ENCODE results near the gene APEH.
"Not testable (repeated sequence)": the region's sequence is repeated elsewhere in the genome, so short reads cannot be mapped to it uniquely, and the experiment has no call there.

The APEH gene

DNA sequence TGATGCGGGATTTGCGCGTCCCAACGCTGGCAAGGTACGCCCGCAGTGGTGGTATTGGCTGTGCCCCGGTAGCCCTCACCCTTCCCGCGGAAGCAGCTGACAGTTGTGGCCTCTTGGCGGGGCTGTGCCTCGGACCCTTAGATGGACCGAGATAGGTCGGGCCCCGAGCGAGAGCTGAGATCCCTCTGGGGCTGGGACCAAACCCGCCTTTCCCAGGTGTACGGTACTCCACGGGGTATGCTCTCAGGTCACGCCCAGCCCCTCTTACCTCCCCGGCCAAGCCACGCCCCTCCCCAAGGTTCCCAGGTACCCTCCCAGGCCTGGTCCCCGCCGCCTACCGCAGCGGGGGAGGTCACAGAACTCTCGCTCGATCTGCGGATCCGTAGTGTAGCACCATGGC lies 12.2 kb downstream of the APEH start:
- H3K27me3 ChIP-seq (ENCODE audit: insufficient read depth, low read length); H3K27ac ChIP-seq (ENCODE audit: low read length); H3K4me1 ChIP-seq (ENCODE audit: insufficient read depth, low read length); H3K9me3 ChIP-seq (ENCODE audit: insufficient read depth, low read depth, low read length): not testable (repeated sequence)
- Histone ChIP-seq H3K9ac (ENCODE audit: low read depth, low read length) (peak overlapping the region; percentile 79; the same call in 1 of the 2 replicates), H3K36me3 (ENCODE audit: insufficient read depth, low read depth, low read length) (peaks cover 32% of the 10 kb centered on the region), H3K4me3 (ENCODE audit: low read length) (peak overlapping the region; percentile 74)

DNA sequence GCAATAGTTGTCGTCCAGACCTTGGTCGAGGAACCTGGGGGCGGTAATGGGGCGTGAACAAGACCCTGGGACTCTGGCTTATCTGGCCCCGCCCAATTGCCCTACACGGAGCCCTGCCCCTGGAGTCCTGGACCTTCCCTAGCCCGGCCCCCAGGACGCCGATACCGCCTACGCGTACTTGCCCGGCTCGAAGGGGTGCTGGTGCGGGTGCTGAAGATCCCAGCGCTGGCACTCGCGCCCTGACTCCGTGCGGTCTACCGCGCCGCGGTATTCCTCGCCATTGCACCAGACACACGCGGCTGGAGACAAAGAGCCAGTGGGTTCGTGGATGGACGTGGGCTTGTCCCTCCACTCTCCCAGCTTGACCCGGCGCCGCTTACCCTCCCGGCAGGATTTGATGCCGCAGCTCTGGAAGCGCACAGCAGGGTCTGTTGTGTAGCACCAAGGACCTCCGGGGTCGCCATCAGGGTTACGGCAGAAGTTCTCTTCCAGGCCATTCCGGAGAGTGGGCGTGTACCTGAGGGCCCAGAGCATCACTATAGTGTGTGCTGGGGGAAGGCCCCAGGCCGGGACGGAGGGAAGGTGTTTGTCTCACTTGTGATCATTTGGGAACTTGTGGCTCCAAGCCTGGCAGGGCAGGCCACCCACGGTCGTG lies 12.7 kb downstream of the APEH start:
- not testable (repeated sequence) for H3K27ac ChIP-seq (ENCODE audit: low read length)
- Histone ChIP-seq H3K4me3 (ENCODE audit: low read length) (peak overlapping the region; percentile 74), H3K9ac (ENCODE audit: low read depth, low read length) (peak overlapping the region; percentile 79; the same call in 1 of the 2 replicates)

DNA sequence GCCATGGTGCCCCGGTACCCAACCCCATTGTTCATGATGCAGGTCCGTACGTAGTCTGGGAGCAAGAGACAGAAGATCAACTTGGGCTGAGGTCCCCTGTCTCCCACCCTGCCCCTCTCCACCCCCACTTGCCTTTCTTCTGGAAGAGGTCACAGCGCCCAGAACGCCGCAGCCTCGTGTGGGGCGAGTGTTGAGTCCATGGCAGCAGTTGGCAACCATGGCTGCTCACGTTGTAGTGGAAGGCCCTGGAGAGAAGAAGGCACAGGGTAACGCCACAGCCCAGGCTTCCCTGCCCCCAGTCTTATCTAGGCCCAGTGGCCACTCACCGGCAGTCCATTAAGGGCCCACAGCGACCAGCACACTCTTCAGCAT lies 13.3 kb downstream of the APEH start:
- not testable (repeated sequence) for H3K9me3 ChIP-seq (ENCODE audit: insufficient read depth, low read depth, low read length); H3K27ac ChIP-seq (ENCODE audit: low read length); H3K27me3 ChIP-seq (ENCODE audit: insufficient read depth, low read length); H3K4me1 ChIP-seq (ENCODE audit: insufficient read depth, low read length)
- H3K4me3 ChIP-seq (ENCODE audit: low read length): peak overlapping the region; percentile 74
- H3K9ac ChIP-seq (ENCODE audit: low read depth, low read length): peak overlapping the region; percentile 79; the same call in 1 of the 2 replicates
- H3K36me3 ChIP-seq (ENCODE audit: insufficient read depth, low read depth, low read length): peaks cover 21% of the 10 kb centered on the region

More for the DNA sequence above, 12.7 kb downstream of the APEH start:
- not testable (repeated sequence) for H3K4me1 ChIP-seq (ENCODE audit: insufficient read depth, low read length); H3K27me3 ChIP-seq (ENCODE audit: insufficient read depth, low read length); H3K9me3 ChIP-seq (ENCODE audit: insufficient read depth, low read depth, low read length)
- H3K36me3 ChIP-seq (ENCODE audit: insufficient read depth, low read depth, low read length): peaks cover 26% of the 10 kb centered on the region

DNA sequence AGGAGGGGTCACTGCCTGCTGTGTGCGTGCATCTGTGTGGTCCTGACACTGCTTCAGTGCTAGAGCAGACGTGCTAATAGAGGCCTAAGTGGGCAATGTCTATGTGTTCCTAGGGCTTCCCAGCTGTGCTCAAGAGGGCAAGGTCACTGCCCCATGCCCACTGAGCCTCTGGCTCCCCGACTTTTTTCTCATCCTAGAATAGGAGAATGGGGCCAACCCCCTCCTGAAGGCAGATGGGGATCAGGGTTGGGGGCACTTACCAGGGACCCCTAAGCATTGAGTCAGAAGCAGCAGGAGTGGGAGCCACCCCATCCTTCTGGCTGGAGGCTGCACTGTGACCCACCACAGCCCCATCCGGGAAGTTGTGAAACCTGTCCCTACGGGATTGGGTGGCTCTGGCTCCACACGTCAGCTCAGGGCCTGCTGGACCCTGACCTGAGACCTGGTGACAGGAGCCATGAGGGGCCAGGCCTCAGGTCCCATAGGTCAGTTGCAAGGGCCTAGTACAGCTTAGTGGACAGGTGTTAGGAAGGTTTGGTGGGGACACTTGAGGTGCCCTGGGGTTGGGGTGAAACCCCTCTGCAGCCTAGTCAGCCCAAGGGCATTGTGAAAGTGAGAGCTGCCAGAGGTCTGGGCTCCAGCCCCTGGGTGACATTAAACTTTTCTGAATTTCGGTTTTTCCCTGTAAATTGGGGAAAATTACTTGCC lies 14.3 kb downstream of the APEH start:
- Histone ChIP-seq H3K36me3 (ENCODE audit: insufficient read depth, low read depth, low read length) (peaks cover 10% of the 10 kb centered on the region), H3K4me3 (ENCODE audit: low read length) (peak overlapping the region; percentile 89), H3K9ac (ENCODE audit: low read depth, low read length) (peak overlapping the region; percentile 88; the same call in 1 of the 2 replicates)
- H3K27ac ChIP-seq (ENCODE audit: low read length); H3K9me3 ChIP-seq (ENCODE audit: insufficient read depth, low read depth, low read length); H3K4me1 ChIP-seq (ENCODE audit: insufficient read depth, low read length); H3K27me3 ChIP-seq (ENCODE audit: insufficient read depth, low read length): not testable (repeated sequence)

DNA sequence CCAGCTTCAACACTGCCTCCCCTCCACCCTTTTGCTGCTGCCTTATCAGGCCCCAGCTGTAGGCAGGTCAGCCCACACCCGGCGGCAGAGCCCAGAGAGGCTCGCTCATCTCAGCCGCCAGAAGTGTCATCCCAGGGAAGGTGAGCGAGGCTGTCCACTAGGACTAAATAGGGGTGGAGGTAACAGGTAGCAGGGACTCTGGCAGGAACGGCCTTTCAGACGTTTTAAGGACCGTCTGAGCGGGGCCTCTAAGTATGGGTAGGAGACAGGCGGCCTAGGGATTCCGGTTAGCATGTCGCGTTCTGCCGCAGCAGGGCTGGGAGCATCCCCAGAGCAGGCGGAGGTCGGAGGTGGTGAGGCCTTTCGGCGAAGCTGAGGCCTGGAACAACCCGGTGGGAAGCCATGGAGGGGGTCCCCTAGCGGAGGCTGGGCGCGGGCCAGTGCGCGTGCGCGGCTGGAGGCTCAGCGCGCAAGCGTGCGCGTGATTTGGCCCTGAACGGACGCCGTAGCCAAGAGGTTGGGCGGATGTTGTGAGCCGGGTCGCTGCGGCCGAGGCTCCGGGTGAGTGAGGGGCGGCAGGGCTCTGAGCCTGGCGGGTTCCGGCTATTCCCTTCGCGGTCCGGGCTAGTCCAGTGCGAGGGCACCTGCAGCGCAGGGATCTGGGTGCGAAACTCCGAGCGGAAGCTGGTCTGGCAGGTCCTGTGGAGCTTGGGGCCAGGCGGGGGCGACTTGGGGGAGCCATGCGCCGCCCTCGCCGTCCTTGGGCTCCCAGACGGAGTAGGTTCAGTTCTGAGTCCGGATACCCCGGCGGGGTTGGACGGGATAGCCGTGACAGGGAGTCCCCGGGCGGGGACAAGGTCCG lies 15.1 kb downstream of the APEH start, which contains the start of the genes MST1 and RNF123:
TSS of gene MST1 (minus strand) at position 429 of the 862 bp plus-strand sequence. CDS start 783 bp downstream, outside the sequence.
TSS of gene RNF123 (plus strand) at position 512 of the 862 bp plus-strand sequence. CDS start 1,609 bp downstream, outside the sequence.
- Histone ChIP-seq H3K27me3 (ENCODE audit: insufficient read depth, low read length) (no peaks in the 10 kb centered on the region), H3K9me3 (ENCODE audit: insufficient read depth, low read depth, low read length) (no peaks in the 10 kb centered on the region), H3K27ac (ENCODE audit: low read length) (no peak within 1 kb of the TSS), H3K9ac (ENCODE audit: low read depth, low read length) (peak within 1 kb of the TSS; percentile 88), H3K4me3 (ENCODE audit: low read length) (peak within 1 kb of the TSS; percentile 89), H3K4me1 (ENCODE audit: insufficient read depth, low read length) (no peaks in the 10 kb centered on the region), H3K36me3 (ENCODE audit: insufficient read depth, low read depth, low read length) (0 out of 2 replicates have a peak, but pooled peaks cover 5% of the 10 kb centered on the region)

DNA sequence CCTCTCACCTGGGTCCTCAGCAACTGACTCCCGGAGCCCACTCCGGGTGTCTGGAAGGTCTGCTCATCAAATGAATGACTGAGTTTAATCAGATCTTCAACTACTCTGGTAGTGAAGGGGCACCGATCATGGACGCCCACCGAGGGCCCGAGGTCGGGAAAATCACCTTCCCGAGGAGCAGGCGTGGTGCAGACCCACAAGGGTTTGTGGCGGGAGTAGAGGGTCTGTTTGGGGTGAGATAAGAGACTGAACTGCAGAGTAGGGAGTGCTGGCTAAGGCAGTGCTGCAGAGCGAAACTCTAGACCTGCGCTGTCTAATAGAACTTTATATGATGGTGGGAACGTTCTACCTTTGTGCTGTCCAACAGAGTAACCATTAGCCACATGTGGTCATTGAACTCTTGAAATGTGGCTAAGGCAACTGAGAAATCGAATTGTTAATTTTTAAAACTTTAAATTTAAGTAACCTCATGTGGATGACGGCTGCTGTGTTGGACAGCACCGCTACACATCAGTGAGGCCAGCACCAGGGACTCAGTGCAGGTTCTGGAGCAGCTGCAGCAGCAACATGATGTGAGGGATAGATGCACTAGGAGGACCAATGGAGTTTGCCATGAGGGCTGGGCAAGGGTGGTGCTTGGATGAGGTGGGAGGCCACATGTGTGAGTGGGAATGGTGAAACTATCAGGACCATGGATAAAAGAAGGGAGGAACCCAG lies 15.9 kb downstream of the APEH start:
- Histone ChIP-seq H3K9ac (ENCODE audit: low read depth, low read length) (peak overlapping the region; percentile 88; the same call in 1 of the 2 replicates), H3K4me3 (ENCODE audit: low read length) (peak overlapping the region; percentile 89)
- H3K27me3 ChIP-seq (ENCODE audit: insufficient read depth, low read length); H3K36me3 ChIP-seq (ENCODE audit: insufficient read depth, low read depth, low read length); H3K4me1 ChIP-seq (ENCODE audit: insufficient read depth, low read length); H3K9me3 ChIP-seq (ENCODE audit: insufficient read depth, low read depth, low read length); H3K27ac ChIP-seq (ENCODE audit: low read length): not testable (repeated sequence)

DNA sequence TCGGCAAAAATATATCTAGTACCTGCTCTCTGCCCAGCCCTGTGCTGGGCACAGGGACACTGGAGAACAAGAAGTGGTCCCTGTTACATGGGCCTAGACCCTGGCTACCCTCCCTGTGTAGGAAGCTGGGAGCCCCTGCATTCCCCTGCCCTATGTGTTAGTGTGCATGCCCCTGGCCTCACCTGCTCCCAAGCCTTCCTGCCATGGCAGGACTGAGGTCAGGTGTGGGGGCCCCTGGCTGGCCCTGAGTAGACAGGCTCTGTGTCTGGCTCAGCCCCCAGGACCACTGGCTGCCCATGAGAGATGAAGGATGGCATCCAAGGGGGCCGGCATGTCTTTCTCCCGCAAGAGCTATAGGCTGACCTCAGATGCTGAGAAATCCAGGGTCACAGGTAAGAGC lies 16.7 kb downstream of the APEH start:
- H3K4me1 ChIP-seq (ENCODE audit: insufficient read depth, low read length); H3K9me3 ChIP-seq (ENCODE audit: insufficient read depth, low read depth, low read length); H3K27ac ChIP-seq (ENCODE audit: low read length); H3K27me3 ChIP-seq (ENCODE audit: insufficient read depth, low read length); H3K9ac ChIP-seq (ENCODE audit: low read depth, low read length); H3K36me3 ChIP-seq (ENCODE audit: insufficient read depth, low read depth, low read length); H3K4me3 ChIP-seq (ENCODE audit: low read length): not testable (repeated sequence)

DNA sequence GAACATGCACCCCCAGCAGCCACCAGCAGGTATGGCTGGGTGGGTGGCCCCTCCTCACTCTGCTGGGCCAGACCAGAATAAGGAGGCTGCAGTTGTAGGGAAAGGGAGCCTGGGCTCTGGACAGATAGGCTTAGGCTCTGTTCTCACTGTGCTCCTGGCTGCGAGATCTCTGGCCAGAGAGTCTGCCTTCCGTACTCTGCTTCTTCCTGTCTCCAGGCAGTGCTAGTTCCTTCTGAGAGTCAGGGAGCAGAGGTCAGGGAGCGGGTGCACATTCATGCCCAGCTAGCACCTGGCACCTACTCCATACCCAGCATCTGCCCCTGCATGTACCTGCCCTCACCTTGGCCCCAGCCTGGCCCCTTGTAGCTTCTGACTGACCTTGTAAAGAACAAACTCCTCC lies 17.3 kb downstream of the APEH start:
- not testable (repeated sequence) for H3K9ac ChIP-seq (ENCODE audit: low read depth, low read length); H3K27me3 ChIP-seq (ENCODE audit: insufficient read depth, low read length); H3K4me3 ChIP-seq (ENCODE audit: low read length); H3K9me3 ChIP-seq (ENCODE audit: insufficient read depth, low read depth, low read length); H3K36me3 ChIP-seq (ENCODE audit: insufficient read depth, low read depth, low read length); H3K4me1 ChIP-seq (ENCODE audit: insufficient read depth, low read length); H3K27ac ChIP-seq (ENCODE audit: low read length)

DNA sequence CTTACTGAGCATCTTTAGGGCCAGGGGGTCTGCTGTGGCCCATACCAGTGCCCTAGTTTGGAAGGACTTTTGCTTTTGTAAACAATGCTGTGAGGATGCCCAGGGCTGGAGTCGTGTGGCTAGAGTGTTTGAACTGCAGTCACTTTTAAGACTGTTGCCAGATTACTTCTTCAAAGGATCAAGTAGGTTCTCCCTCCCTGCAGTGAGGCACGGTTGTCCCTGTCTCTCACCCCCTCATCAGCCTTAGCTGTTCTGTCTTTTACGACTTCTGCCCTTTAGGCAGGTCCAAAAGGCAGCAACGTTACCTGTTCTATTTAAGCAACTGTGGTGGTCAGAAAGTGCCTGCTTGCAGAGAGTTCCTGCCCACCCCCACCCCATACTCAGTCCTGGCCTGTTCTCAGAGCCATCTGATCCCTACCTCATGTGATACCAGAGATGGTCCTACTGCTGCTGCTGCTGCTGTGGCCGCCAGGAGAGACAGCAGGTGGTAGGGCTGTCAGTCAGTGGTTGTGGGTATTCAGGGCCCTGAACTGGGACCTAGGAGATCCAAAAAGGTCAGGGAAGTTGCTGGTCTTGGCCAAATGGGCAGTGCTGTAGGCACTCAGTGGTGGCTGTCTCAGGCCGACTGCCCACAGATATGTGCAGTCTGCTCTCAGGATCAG lies 20.4 kb downstream of the APEH start:
- H3K27ac ChIP-seq (ENCODE audit: low read length); H3K4me3 ChIP-seq (ENCODE audit: low read length); H3K9me3 ChIP-seq (ENCODE audit: insufficient read depth, low read depth, low read length); H3K36me3 ChIP-seq (ENCODE audit: insufficient read depth, low read depth, low read length); H3K9ac ChIP-seq (ENCODE audit: low read depth, low read length); H3K27me3 ChIP-seq (ENCODE audit: insufficient read depth, low read length); H3K4me1 ChIP-seq (ENCODE audit: insufficient read depth, low read length): not testable (repeated sequence)

DNA sequence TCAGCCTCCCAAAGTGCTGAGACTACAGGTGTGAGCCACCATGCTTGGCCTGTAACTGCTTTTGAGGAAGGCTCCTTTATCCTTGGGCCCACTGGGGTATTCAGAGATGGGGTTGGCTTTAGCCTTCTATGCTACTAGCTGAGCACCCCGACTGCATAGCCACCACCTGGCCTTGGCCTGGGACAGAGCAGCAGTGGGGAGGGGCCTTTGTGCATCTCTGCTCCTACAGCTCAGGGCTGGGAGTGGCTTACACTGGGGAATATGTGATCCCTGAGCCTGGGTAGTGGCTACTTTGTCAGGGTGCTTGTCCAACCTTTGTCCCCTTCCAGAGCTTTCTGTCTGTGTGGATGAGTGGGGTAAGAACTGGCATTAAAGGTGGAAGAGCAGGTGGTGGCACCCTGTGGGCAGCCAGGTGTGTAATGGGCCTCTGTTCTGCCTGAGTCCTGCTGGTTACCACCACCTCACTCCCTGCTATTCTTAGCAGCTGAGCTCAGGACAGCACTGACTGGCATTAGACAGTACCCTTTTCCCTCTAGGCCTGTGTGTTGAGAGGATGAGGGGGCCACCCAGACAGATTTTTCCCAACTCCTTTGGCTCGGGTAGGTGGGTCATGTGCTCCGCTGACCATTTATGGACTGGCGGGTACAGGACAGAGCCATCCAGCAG lies 21.3 kb downstream of the APEH start:
- not testable (repeated sequence) for H3K4me1 ChIP-seq (ENCODE audit: insufficient read depth, low read length); H3K9me3 ChIP-seq (ENCODE audit: insufficient read depth, low read depth, low read length); H3K27ac ChIP-seq (ENCODE audit: low read length); H3K36me3 ChIP-seq (ENCODE audit: insufficient read depth, low read depth, low read length); H3K9ac ChIP-seq (ENCODE audit: low read depth, low read length); H3K4me3 ChIP-seq (ENCODE audit: low read length); H3K27me3 ChIP-seq (ENCODE audit: insufficient read depth, low read length)
